Measurements from ENCODE around the gene CLCF1. TPM values are rescaled to one million over a fixed set of nuclear protein-coding genes. Genes with fewer than 3 reads are reported as not detected.

CLCF1 gene
- total RNA-seq = 10 to 100 TPM; 10.0 to 15.2 TPM
- long read RNA-seq, donor 1, partial matches to known transcripts = 1 of 10 reads
- long read RNA-seq, donor 1, other reads (novel, unspliced or antisense) = 5 of 10 reads
- long read RNA-seq, donor 2, transcript CLCF1-201 (3 exons, 1,844 nt) = major isoform, 34 of 56 reads
- long read RNA-seq, donor 2, transcript CLCF1-202 (3 exons, 967 nt) = minor isoform, 5 of 56 reads
- long read RNA-seq, donor 2, partial matches to known transcripts = 12 of 56 reads
- long read RNA-seq, donor 2, other reads (novel, unspliced or antisense) = 5 of 56 reads

GRCh38 chr11:67372993-67373647, at the start of gene CLCF1:
Gene CLCF1, minus strand, starts transcription at chr11:67373598. Its CDS starts 59 bp downstream, at chr11:67373539.
- intact Hi-C loops (cut with DNase I) = no loop called here
- DNase-seq (ENCODE audit: low spot score) = peak; percentile 90

GRCh38 chr11:67422891-67423290, 49.5 kb upstream of the CLCF1 start:
- intact Hi-C loops (cut with DNase I) = no loop called here
- no peak for DNase-seq (ENCODE audit: low spot score)

- DNase-seq (ENCODE audit: low spot score) = no peak
- intact Hi-C loops (cut with DNase I) = no loop called here
Observed at GRCh38 chr11:67421430-67422031, 48.1 kb upstream of the CLCF1 start.

- intact Hi-C loops (cut with DNase I) = no loop called here
Observed at GRCh38 chr11:67420646-67421429, 47.4 kb upstream of the CLCF1 start.

GRCh38 chr11:67420147-67420645, 46.8 kb upstream of the CLCF1 start:
- DNase-seq (ENCODE audit: low spot score) = no peak
- intact Hi-C loops (cut with DNase I) = no loop called here

More at GRCh38 chr11:67420646-67421429, 47.4 kb upstream of the CLCF1 start:
- DNase-seq (ENCODE audit: low spot score) = peak; percentile 98

- intact Hi-C loops (cut with DNase I) = no loop called here
- DNase-seq (ENCODE audit: low spot score) = no peak
Observed at GRCh38 chr11:67419325-67420049, 46.1 kb upstream of the CLCF1 start.

GRCh38 chr11:67418476-67419281, 45.3 kb upstream of the CLCF1 start:
- intact Hi-C loops (cut with DNase I) = no loop called here
- no peak for DNase-seq (ENCODE audit: low spot score)

- no peak for DNase-seq (ENCODE audit: low spot score)
- intact Hi-C loops (cut with DNase I) = no loop called here
Observed at GRCh38 chr11:67417425-67417824, 44.0 kb upstream of the CLCF1 start.

GRCh38 chr11:67416416-67417335, 43.3 kb upstream of the CLCF1 start:
- intact Hi-C loops (cut with DNase I) = no loop called here
- DNase-seq (ENCODE audit: low spot score) = no peak

GRCh38 chr11:67415501-67416304, 42.3 kb upstream of the CLCF1 start, which contains the start of gene CARNS1:
Gene CARNS1, plus strand, starts transcription at chr11:67415678. Its CDS starts 522 bp downstream, at chr11:67416200.
- intact Hi-C loops (cut with DNase I) = no loop called here

GRCh38 chr11:67413266-67413849, 40.0 kb upstream of the CLCF1 start:
- no peak for DNase-seq (ENCODE audit: low spot score)
- intact Hi-C loops (cut with DNase I) = no loop called here

More at GRCh38 chr11:67415501-67416304, 42.3 kb upstream of the CLCF1 start, which contains the start of gene CARNS1:
- DNase-seq (ENCODE audit: low spot score) = no peak

- no peak for DNase-seq (ENCODE audit: low spot score)
- intact Hi-C loops (cut with DNase I) = no loop called here
Observed at GRCh38 chr11:67412495-67413179, 39.2 kb upstream of the CLCF1 start.

GRCh38 chr11:67411785-67412152, 38.4 kb upstream of the CLCF1 start:
- intact Hi-C loops (cut with DNase I) = no loop called here
- no peak for DNase-seq (ENCODE audit: low spot score)

- intact Hi-C loops (cut with DNase I) = no loop called here
- no peak for DNase-seq (ENCODE audit: low spot score)
Observed at GRCh38 chr11:67410984-67411784, 37.8 kb upstream of the CLCF1 start.

All from posterior vena cava (tissue), 2 donors.